Measurements from ENCODE around the gene RFLNA. TPM values are rescaled to one million over a fixed set of nuclear protein-coding genes. Genes with fewer than 3 reads are reported as not detected.

Gene RFLNA
- total RNA-seq, 4 donors from 2014 or later = 0.38 to 1.2 (median 0.91) TPM; not detected in 1

DNA sequence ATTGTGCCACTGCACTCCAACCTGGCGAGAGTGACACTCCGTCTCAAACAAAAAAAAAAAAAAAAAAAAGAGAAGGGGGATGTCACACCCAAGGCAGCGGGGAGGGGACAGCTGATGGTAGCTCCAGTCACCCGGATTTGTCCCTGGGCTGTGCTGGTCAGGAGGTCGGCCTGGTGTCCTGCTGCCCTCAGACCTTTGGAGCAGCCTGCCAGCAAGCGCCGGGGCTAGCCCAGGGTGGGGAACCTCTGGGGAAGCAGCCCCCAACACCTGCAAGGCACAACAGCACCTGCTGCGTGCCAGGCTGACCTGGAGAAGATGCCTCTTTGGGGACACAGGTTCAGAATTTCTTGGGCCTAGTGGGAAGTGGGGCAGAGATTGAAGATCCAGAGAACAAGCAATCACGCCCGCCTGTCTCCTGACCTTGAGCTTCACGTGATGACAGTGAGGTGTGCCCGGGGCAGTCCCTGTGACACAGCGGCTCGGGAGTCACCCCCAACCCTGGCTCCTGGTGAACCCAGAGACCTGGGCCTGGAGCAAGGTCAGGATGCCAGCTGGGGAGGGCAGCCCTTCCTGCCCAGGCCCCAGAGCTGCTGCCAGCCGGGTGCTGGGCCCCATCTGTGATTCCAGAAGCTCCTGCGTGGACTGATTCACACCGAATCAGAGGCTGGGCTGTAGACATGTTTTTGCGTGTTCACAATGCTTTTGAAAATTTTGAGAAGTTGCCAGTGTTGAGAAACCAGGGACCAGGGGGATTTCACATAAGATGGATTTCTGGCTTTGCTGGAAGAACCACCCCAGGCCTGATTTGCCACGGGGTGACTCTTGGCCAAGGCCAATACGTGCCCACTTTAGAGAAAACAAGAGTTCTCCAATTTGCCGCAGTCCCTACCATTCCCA, 66.4 kb downstream of the RFLNA start:
- H3K36me3 ChIP-seq = peaks cover 67% of the 10 kb centered on the region
- peaks cover 43% of the 10 kb centered on the region for H3K4me1 ChIP-seq
- no peak overlapping the region for H3K27ac ChIP-seq
- H3K27me3 ChIP-seq = no peaks in the 10 kb centered on the region
- DNase-seq (ENCODE audit: low spot score in 2 of 2) = no peak
- TF ChIP-seq POLR2A (IDR thresholded peaks at IDR 0.05) (no peak), EP300 (IDR thresholded peaks at IDR 0.05) (no peak), POLR2AphosphoS5 (IDR thresholded peaks at IDR 0.05) (no peak)
- TF ChIP-seq, protein P1, sequence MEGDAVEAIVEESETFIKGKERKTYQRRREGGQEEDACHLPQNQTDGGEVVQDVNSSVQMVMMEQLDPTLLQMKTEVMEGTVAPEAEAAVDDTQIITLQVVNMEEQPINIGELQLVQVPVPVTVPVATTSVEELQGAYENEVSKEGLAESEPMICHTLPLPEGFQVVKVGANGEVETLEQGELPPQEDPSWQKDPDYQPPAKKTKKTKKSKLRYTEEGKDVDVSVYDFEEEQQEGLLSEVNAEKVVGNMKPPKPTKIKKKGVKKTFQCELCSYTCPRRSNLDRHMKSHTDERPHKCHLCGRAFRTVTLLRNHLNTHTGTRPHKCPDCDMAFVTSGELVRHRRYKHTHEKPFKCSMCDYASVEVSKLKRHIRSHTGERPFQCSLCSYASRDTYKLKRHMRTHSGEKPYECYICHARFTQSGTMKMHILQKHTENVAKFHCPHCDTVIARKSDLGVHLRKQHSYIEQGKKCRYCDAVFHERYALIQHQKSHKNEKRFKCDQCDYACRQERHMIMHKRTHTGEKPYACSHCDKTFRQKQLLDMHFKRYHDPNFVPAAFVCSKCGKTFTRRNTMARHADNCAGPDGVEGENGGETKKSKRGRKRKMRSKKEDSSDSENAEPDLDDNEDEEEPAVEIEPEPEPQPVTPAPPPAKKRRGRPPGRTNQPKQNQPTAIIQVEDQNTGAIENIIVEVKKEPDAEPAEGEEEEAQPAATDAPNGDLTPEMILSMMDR (IDR thresholded peaks at IDR 0.05) = no peak
- WGBS = 69% methylated on average over 14 of the region's 21 CpGs
- H3K4me3 ChIP-seq = no peak overlapping the region
- H3K9me3 ChIP-seq = no peaks in the 10 kb centered on the region

DNA sequence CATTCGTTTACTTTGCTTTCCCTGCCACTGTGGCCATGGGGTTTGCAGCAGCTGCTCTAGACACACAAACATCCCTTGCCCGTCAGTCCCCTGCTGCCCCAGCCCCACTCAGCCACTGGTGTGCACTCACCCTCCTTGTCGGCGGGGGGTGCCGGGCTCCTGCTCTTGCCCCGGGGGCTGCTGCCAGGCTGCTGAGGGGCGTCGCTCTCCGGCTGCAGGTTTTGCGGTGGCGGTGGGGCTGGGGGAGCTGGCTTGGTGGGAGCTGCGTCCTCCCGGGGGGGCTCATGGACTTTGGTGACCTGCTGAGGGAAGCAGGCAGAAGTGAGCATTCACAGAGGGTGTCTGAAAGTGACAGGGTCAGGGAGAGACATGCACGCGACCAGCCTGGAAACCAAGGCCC, 67.1 kb downstream of the RFLNA start:
- DNase-seq (ENCODE audit: low spot score in 2 of 2) = no peak
- H3K9me3 ChIP-seq = no peaks in the 10 kb centered on the region
- no peak overlapping the region for H3K27ac ChIP-seq
- peaks cover 43% of the 10 kb centered on the region for H3K4me1 ChIP-seq
- H3K4me3 ChIP-seq = no peak overlapping the region
- peaks cover 63% of the 10 kb centered on the region for H3K36me3 ChIP-seq
- 96% methylated on average over 15 of the region's 15 CpGs for WGBS
- no peaks in the 10 kb centered on the region for H3K27me3 ChIP-seq
- no peak for TF ChIP-seq EP300 (IDR thresholded peaks at IDR 0.05)
- TF ChIP-seq POLR2A (IDR thresholded peaks at IDR 0.05) = no peak
- TF ChIP-seq POLR2AphosphoS5 (IDR thresholded peaks at IDR 0.05) = no peak
- TF ChIP-seq, protein P1 (IDR thresholded peaks at IDR 0.05) = no peak

DNA sequence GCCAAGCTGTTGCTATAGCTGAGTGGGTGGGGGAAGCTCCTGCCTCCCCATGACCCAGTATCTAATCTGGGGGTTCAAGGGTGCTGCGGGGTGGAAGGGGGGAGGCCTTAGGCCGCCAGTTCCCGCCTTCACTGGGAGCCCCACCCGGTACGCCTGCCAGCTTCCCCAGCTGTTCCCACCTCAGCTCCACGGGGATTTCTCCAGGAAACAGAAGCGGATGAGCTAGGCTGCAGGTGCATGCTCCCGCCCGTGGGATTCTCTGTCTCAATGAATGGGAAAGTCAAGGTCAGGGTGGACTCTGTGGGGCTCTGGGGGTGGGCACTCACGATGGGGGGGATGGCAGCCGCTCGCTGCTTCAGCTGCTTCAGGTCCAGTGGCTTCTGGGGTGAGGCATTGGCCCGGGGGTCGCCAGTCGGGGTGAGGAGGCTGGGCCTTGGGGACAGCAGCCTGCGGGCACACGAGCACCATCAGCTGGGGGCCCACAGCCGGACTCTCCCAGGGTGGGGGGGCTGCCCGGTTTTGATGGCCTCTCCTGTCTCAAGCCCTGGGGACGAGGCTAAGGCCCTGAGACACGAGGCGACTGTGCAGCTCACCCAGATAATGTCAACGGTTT, 68.6 kb downstream of the RFLNA start:
- H3K4me3 ChIP-seq = no peak overlapping the region
- no peak for DNase-seq (ENCODE audit: low spot score in 2 of 2)
- H3K27ac ChIP-seq = peak overlapping the region; percentile 11
- H3K27me3 ChIP-seq = no peaks in the 10 kb centered on the region
- H3K4me1 ChIP-seq = peaks cover 57% of the 10 kb centered on the region
- peaks cover 48% of the 10 kb centered on the region for H3K36me3 ChIP-seq
- WGBS = 66% methylated on average over 15 of the region's 23 CpGs
- no peak for TF ChIP-seq POLR2A (IDR thresholded peaks at IDR 0.05)
- no peak for TF ChIP-seq POLR2AphosphoS5 (IDR thresholded peaks at IDR 0.05)
- TF ChIP-seq EP300 (IDR thresholded peaks at IDR 0.05) = no peak
- TF ChIP-seq, protein P1 (IDR thresholded peaks at IDR 0.05) = no peak
- H3K9me3 ChIP-seq = no peaks in the 10 kb centered on the region

DNA sequence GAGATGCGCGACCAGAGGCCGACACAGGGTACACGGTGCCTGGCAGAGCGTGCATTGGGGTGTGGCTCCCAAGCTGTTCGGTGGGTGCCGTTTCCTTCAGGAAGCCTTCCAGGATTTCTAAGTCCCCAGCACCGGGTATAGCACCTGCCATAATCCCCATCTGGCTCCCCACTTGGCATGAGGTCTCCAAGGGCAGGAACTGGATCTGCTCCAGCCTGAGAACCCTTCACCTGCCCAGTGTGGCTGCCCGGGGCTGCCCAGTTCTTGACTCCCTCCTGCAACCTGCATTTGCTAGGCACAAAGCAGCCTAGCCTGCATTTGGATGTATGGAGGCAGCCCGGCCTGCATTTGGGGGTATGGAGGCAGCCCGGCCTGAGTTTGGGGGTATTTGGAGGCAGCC, 69.7 kb downstream of the RFLNA start:
- Histone ChIP-seq H3K27ac (no peak overlapping the region), H3K36me3 (peaks cover 41% of the 10 kb centered on the region)
- 74% methylated on average over 10 of the region's 11 CpGs for WGBS

More for the DNA sequence above, 69.7 kb downstream of the RFLNA start:
- no peak overlapping the region for H3K4me3 ChIP-seq
- H3K4me1 ChIP-seq = peaks cover 57% of the 10 kb centered on the region
- no peak for DNase-seq (ENCODE audit: low spot score in 2 of 2)
- no peaks in the 10 kb centered on the region for H3K27me3 ChIP-seq
- no peaks in the 10 kb centered on the region for H3K9me3 ChIP-seq
- TF ChIP-seq, protein P1 (IDR thresholded peaks at IDR 0.05) = no peak
- no peak for TF ChIP-seq POLR2A (IDR thresholded peaks at IDR 0.05)
- no peak for TF ChIP-seq POLR2AphosphoS5 (IDR thresholded peaks at IDR 0.05)
- TF ChIP-seq EP300 (IDR thresholded peaks at IDR 0.05) = no peak

All from suprapubic skin (tissue), 4 donors.